ENCODE results near the gene RRP1.

Gene RRP1

DNA sequence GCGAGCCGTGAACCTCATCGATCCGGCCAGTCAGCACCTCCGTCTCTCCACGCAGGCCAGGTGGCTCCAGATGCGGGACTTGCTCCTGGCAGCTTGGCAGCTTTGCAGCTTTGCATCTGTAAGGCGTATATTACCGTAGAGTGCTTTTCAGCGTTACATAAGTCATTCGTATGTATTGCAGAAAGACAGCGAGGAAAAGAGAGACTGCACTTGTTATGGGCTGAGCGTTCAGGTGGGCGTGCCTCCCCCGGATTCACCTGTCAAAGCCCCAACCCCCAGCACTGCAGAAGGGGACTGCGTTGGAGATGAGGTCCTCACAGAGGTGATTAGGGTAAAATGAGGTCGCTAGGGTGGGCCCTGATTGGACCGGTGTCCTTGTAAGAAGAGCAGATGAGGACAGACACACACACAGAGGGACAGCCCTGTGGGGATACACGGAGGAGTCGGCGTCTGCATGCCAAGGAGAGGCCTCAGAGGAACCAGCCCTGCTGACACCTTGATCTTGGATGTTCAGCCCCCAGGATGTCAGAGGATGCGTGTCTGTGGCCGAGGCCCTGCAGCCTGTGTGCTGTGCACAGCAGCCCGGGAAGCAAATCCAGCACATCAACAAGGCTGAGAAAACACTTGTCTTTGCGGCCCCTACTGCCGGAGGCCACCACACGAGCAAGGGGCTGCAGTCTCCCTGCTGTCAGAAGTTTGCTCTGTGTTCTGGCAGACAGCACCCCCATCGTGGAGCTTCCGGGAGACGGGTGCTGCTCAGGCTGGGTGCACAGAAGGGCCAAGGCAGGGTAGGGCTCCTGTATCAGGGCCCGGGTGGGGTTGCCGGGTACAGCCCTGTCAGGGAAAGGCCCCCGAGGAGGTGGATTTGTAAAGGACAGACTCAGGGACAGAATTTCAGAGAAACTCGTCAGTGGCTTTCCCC is 64.7 kb downstream of the RRP1 start:
- DNase-seq (ENCODE audit: insufficient read length, low spot score) = no peak
- no peak for FAIRE-seq
- TF ChIP-seq POU2F2 (IDR thresholded peaks at IDR 0.05; ENCODE audit: low read depth, low read length) (no peak), TAF1 (IDR thresholded peaks at IDR 0.05; ENCODE audit: low read depth, low read length) (no peak), SPI1 (IDR thresholded peaks at IDR 0.05; ENCODE audit: low read depth, low read length) (no peak), POLR2A (IDR thresholded peaks at IDR 0.05; ENCODE audit: low read depth, low read length) (no peak), PAX5 (IDR thresholded peaks at IDR 0.05; ENCODE audit: insufficient read depth, low read length, severe bottlenecking) (no peak), POLR2AphosphoS5 (IDR thresholded peaks at IDR 0.05; ENCODE audit: low read depth, low read length) (no peak)
